T-helper 1 cell treated with Interleukin-12 subunit alpha and Interleukin-12 subunit beta and Interleukin-4 antibody, amounts not matched to agents 30 μg/mL and 1 μg/mL, for 36 hours (primary cell): ENCODE results near the gene FZD10.

Source experiments
- H3K27ac Mint-ChIP-seq: one replicate; pipeline ENCODE4 v1.8.0; 2021; ENCODE audit warnings: mild to moderate bottlenecking, mixed read lengths
- H3K27me3 Mint-ChIP-seq: one replicate; pipeline ENCODE4 v1.8.0; 2021; ENCODE audit warnings: low read depth, mixed read lengths
- H3K36me3 Mint-ChIP-seq: one replicate; pipeline ENCODE4 v1.8.0; 2021; ENCODE audit warnings: low read depth, mixed read lengths
- H3K4me1 Mint-ChIP-seq: one replicate; pipeline ENCODE4 v1.8.0; 2021; ENCODE audit warnings: low read depth, mixed read lengths
- H3K4me3 Mint-ChIP-seq: one replicate; pipeline ENCODE4 v1.8.0; 2021; ENCODE audit warnings: mild to moderate bottlenecking, moderate library complexity, mixed read lengths
- H3K9me3 Mint-ChIP-seq: one replicate; pipeline ENCODE4 v1.8.0; 2021; ENCODE audit warnings: mixed read lengths

FZD10 gene

GRCh38 chr12:130169256-130169655, 7.0 kb downstream of the FZD10 start:
- Mint-ChIP-seq H3K4me1 (no peaks in the 10 kb centered on the region), H3K36me3 (no peaks in the 10 kb centered on the region), H3K27ac (no peak overlapping the region), H3K27me3 (peaks cover 21% of the 10 kb centered on the region), H3K4me3 (no peak overlapping the region), H3K9me3 (no peaks in the 10 kb centered on the region)

GRCh38 chr12:130169924-130170323, 7.7 kb downstream of the FZD10 start:
- Mint-ChIP-seq H3K36me3 (no peaks in the 10 kb centered on the region), H3K4me3 (no peak overlapping the region), H3K4me1 (no peaks in the 10 kb centered on the region), H3K9me3 (no peaks in the 10 kb centered on the region), H3K27ac (no peak overlapping the region), H3K27me3 (peaks cover 17% of the 10 kb centered on the region)

GRCh38 chr12:130170611-130171010, 8.3 kb downstream of the FZD10 start:
- H3K36me3 Mint-ChIP-seq, result no peaks in the 10 kb centered on the region
- no peak overlapping the region for H3K27ac Mint-ChIP-seq
- no peaks in the 10 kb centered on the region for H3K4me1 Mint-ChIP-seq
- H3K27me3 Mint-ChIP-seq, result peaks cover 10% of the 10 kb centered on the region
- H3K4me3 Mint-ChIP-seq, result no peak overlapping the region
- H3K9me3 Mint-ChIP-seq, result no peaks in the 10 kb centered on the region

GRCh38 chr12:130177635-130178242, 15.5 kb downstream of the FZD10 start:
- Mint-ChIP-seq H3K36me3 (no peaks in the 10 kb centered on the region), H3K27ac (no peak overlapping the region), H3K27me3 (no peaks in the 10 kb centered on the region), H3K9me3 (peaks cover 11% of the 10 kb centered on the region), H3K4me1 (no peaks in the 10 kb centered on the region), H3K4me3 (no peak overlapping the region)

- Mint-ChIP-seq H3K36me3 (no peaks in the 10 kb centered on the region), H3K9me3 (peaks cover 13% of the 10 kb centered on the region), H3K4me3 (no peak overlapping the region), H3K4me1 (no peaks in the 10 kb centered on the region), H3K27me3 (no peaks in the 10 kb centered on the region), H3K27ac (no peak overlapping the region)
These were observed 16.0 kb downstream of the FZD10 start for GRCh38 chr12:130178282-130178681.

- no peak overlapping the region for H3K27ac Mint-ChIP-seq
- H3K4me3 Mint-ChIP-seq, result no peak overlapping the region
- H3K27me3 Mint-ChIP-seq, result no peaks in the 10 kb centered on the region
- no peaks in the 10 kb centered on the region for H3K36me3 Mint-ChIP-seq
- peaks cover 13% of the 10 kb centered on the region for H3K9me3 Mint-ChIP-seq
- no peaks in the 10 kb centered on the region for H3K4me1 Mint-ChIP-seq
These were observed 16.9 kb downstream of the FZD10 start for GRCh38 chr12:130179191-130179590.

GRCh38 chr12:130179621-130180020, 17.4 kb downstream of the FZD10 start:
- Mint-ChIP-seq H3K27me3 (no peaks in the 10 kb centered on the region), H3K4me3 (no peak overlapping the region)

GRCh38 chr12:130181211-130181610, 18.9 kb downstream of the FZD10 start:
- Mint-ChIP-seq H3K4me3 (no peak overlapping the region), H3K36me3 (no peaks in the 10 kb centered on the region), H3K9me3 (peaks cover 13% of the 10 kb centered on the region), H3K27ac (no peak overlapping the region), H3K27me3 (no peaks in the 10 kb centered on the region), H3K4me1 (no peaks in the 10 kb centered on the region)

More at GRCh38 chr12:130179621-130180020, 17.4 kb downstream of the FZD10 start:
- Mint-ChIP-seq H3K9me3 (peaks cover 13% of the 10 kb centered on the region), H3K27ac (no peak overlapping the region), H3K4me1 (no peaks in the 10 kb centered on the region), H3K36me3 (no peaks in the 10 kb centered on the region)

GRCh38 chr12:130183585-130184370, 21.5 kb downstream of the FZD10 start:
- H3K4me1 Mint-ChIP-seq, result no peaks in the 10 kb centered on the region
- no peak overlapping the region for H3K27ac Mint-ChIP-seq
- H3K9me3 Mint-ChIP-seq, result peaks cover 13% of the 10 kb centered on the region
- H3K4me3 Mint-ChIP-seq, result no peak overlapping the region
- H3K27me3 Mint-ChIP-seq, result peaks cover 4% of the 10 kb centered on the region
- H3K36me3 Mint-ChIP-seq, result no peaks in the 10 kb centered on the region

- no peak overlapping the region for H3K4me3 Mint-ChIP-seq
- no peaks in the 10 kb centered on the region for H3K4me1 Mint-ChIP-seq
- H3K9me3 Mint-ChIP-seq, result peaks cover 13% of the 10 kb centered on the region
- H3K27me3 Mint-ChIP-seq, result peaks cover 4% of the 10 kb centered on the region
- no peak overlapping the region for H3K27ac Mint-ChIP-seq
- no peaks in the 10 kb centered on the region for H3K36me3 Mint-ChIP-seq
These were observed 22.3 kb downstream of the FZD10 start for GRCh38 chr12:130184404-130185090.

GRCh38 chr12:130185455-130186391, 23.5 kb downstream of the FZD10 start:
- no peak overlapping the region for H3K4me3 Mint-ChIP-seq
- H3K27me3 Mint-ChIP-seq, result peaks cover 4% of the 10 kb centered on the region
- H3K9me3 Mint-ChIP-seq, result peaks cover 13% of the 10 kb centered on the region
- H3K27ac Mint-ChIP-seq, result no peak overlapping the region
- H3K36me3 Mint-ChIP-seq, result no peaks in the 10 kb centered on the region
- no peaks in the 10 kb centered on the region for H3K4me1 Mint-ChIP-seq

GRCh38 chr12:130186651-130187268, 24.5 kb downstream of the FZD10 start:
- Mint-ChIP-seq H3K4me1 (no peaks in the 10 kb centered on the region), H3K27me3 (peaks cover 4% of the 10 kb centered on the region), H3K27ac (no peak overlapping the region), H3K9me3 (peaks cover 13% of the 10 kb centered on the region), H3K4me3 (no peak overlapping the region), H3K36me3 (no peaks in the 10 kb centered on the region)

- H3K4me1 Mint-ChIP-seq, result no peaks in the 10 kb centered on the region
- peaks cover 4% of the 10 kb centered on the region for H3K27me3 Mint-ChIP-seq
- no peak overlapping the region for H3K27ac Mint-ChIP-seq
- H3K9me3 Mint-ChIP-seq, result peaks cover 4% of the 10 kb centered on the region
- H3K36me3 Mint-ChIP-seq, result no peaks in the 10 kb centered on the region
- no peak overlapping the region for H3K4me3 Mint-ChIP-seq
These were observed 30.5 kb downstream of the FZD10 start for GRCh38 chr12:130192642-130193345.
